GM12864 (cell line): ENCODE measurements around the gene GADL1.

Experiments used
- DNase-seq: peaks from one replicate; pipeline ENCODE4 v3.0.0-alpha.2; 2011; ENCODE audit warnings: low read depth
- H3K4me3 ChIP-seq: 2 replicates; pipeline ENCODE4 v1.5.1; 2011; ENCODE audit warnings: mild to moderate bottlenecking, low read depth, low read length, control low read depth
- TF ChIP-seq, protein P1 (sequence below): IDR thresholded peaks from 2 replicates; pipeline ENCODE4 v1.5.1; 2011; ENCODE audit warnings: low read depth, mild to moderate bottlenecking, moderate library complexity, low read length, control low read depth, inconsistent platforms; ENCODE audit errors: missing control alignments

Gene GADL1

DNA sequence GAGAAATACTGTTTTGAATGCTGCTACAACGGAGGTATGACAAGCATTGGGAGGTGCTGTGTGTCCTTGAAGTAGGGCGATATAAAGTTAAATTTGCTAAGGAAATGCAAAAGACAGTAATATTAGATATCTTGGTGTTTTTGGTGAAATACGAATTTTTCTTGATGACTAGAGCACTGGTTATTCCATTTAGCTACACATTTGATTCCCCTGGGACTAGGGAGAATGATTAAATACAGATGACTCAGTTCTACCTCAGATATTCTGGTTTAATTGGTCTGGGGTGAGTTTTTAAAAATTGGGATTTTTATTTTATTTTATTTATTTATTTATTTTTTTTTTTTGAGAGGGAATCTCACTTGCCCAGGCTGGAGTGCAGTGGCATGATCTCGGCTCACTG is 18.7 kb upstream of the GADL1 start:
- no peak for DNase-seq
- TF ChIP-seq, protein P1, sequence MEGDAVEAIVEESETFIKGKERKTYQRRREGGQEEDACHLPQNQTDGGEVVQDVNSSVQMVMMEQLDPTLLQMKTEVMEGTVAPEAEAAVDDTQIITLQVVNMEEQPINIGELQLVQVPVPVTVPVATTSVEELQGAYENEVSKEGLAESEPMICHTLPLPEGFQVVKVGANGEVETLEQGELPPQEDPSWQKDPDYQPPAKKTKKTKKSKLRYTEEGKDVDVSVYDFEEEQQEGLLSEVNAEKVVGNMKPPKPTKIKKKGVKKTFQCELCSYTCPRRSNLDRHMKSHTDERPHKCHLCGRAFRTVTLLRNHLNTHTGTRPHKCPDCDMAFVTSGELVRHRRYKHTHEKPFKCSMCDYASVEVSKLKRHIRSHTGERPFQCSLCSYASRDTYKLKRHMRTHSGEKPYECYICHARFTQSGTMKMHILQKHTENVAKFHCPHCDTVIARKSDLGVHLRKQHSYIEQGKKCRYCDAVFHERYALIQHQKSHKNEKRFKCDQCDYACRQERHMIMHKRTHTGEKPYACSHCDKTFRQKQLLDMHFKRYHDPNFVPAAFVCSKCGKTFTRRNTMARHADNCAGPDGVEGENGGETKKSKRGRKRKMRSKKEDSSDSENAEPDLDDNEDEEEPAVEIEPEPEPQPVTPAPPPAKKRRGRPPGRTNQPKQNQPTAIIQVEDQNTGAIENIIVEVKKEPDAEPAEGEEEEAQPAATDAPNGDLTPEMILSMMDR = no peak
- no peak overlapping the region for H3K4me3 ChIP-seq

DNA sequence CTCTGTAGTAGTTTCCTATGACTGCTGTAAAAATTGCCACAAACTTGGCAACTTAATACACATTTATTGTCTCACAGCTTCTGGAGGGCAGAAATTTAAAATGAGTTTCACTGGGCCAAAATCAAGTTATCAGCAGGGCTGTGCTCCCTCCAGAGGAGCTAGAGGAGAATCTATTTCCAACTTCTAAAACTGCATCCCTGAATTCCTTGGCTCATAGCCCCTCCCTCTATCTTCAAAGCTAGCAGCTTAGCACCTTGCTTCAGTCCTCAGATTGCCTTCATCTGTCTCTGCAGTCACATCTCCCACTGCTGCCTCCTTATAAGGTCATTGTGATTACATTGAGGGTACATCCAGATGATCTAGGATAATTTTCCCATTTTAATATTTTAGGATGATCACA is 17.8 kb upstream of the GADL1 start:
- H3K4me3 ChIP-seq = no peak overlapping the region
- DNase-seq = no peak
- TF ChIP-seq, protein P1 = no peak

DNA sequence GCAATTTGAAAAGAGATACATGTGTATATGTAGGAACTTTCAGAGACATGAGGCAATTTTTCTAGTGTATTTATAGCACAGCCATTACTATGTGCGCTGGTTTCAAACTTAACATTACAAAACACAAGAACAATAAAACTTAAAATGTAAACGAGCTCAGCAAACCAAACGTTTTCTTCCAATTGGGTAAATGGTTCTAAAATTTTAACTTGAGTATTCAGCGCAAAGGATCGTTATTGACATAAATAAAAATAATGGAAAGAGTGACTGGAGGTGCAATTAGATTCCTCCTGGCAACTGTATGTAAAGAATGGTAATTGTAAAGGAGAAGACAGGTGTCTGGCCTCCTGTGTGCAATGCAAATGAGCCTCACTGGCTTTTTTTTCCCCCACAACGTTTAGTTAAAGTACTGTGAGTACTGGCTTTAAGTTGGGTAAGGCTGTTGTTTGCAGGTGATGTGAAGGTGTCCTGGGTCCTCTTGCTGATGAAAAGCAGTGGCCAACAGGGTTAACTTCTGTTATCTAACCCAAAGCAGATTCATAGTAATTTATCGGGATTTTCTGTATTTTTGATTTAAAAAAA is 14.1 kb upstream of the GADL1 start:
- TF ChIP-seq, protein P1 = no peak
- no peak for DNase-seq
- H3K4me3 ChIP-seq = no peak overlapping the region

DNA sequence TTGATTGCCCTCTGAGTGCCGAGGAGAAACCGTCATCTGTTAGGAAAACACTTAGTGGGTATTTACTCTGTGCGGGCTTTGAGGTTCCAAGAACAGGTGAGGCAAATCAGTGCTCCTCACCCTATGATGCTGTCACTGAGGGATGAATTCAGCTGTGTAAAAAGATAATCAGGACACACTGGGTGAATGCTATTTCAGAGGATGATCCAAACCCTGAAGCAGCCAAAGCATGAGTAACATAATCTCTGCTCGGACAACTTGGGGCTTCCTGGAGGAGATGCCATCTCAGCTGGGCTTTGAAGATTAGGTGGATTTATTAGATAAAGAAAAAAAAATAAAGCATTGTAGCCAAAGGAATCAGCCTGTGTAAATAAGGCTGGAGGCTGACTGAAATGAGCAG is 10.5 kb upstream of the GADL1 start:
- DNase-seq = no peak
- TF ChIP-seq, protein P1 = no peak
- no peak overlapping the region for H3K4me3 ChIP-seq

DNA sequence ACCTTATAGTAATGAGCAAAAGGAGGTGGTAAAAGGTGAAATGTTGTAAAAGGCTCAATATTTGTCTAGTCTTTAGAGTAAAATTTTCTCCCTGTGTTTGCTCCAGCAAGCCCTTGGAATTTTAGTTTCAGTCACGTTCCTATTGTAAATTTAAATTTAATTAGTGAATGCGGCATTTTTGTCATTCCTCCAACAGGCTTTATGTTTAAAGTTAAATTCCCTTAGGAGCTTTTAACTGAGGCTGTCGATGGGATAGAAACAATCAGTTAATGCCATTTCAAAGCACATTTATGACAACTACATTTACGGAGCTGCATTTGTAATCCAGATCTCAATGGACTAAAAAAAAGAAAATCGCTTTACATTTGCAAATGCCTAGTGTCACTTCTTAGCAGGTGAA is 868 bp upstream of the GADL1 start:
- TF ChIP-seq, protein P1 = no peak
- no peak for DNase-seq
- H3K4me3 ChIP-seq = no peak overlapping the region

DNA sequence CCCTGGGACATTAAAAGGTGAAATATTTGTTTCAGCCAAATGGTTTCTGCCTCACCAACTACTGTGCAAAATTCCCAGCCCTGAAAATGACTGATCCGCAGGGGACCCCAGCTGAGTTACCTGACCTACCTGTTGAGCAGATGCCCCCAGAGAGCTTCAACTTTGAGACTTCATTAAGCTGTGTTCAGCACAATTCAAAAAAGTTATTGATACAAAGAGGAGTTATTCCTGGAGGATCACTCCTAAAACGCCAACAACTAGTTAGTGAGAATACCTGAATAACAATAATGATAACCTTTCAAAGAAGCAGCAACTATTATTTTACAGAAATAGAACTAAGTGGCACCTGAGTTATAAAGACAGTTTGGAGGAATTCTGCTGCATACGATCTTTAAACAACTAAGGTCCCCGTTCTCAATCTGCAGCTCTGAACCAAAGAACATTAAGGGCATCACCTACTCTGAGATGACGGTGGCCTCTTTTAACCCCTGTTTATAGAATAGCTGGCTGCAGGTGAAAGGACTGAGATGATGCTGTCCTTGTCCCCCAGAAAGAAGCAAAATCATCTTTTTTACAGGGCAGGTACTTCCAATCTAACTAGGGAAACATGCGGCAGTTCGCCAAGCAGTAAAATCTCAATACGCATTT is 659 bp downstream of the GADL1 start:
- H3K4me3 ChIP-seq = no peak overlapping the region
- TF ChIP-seq, protein P1 = no peak
- no peak for DNase-seq

DNA sequence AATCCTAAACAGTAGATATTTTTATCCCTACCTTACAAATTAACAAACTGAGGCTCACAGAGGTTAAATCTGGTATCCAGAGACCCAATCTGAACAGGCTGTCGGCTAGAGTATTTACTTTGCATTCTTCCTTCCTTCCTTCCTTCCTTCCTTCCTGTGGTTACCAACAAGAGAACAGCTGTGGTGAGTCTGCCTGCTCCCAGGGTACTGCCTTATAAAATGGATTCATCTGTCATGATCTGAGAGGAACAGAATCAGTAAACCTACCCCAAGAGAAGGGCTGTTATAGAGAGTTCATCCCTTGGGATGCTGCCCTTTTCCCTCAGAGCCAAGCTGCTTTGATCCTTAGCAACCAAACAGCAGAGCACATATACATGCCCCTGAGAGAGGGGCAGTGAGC is 3.6 kb downstream of the GADL1 start:
- H3K4me3 ChIP-seq = no peak overlapping the region
- no peak for DNase-seq
- TF ChIP-seq, protein P1 = no peak
